NB4 (cell line): ENCODE data around the gene CA10.

ENCODE experiments used
- MYC ChIP-seq: IDR thresholded peaks from 2 replicates; pipeline ENCODE4 v1.6.1; 2011; ENCODE audit warnings: low read depth, low read length
- POLR2A ChIP-seq: IDR thresholded peaks from 2 replicates; pipeline ENCODE4 v1.6.1; 2011; ENCODE audit warnings: mild to moderate bottlenecking; ENCODE audit not compliant: insufficient read length; ENCODE audit errors: extremely low read depth
- TF ChIP-seq, protein P1 (sequence below): IDR thresholded peaks from one replicate; pipeline ENCODE4 v1.5.1; 2012; ENCODE audit warnings: low read depth, low read length
- TF ChIP-seq, protein P2 (sequence below): IDR thresholded peaks from 2 replicates; pipeline ENCODE4 v1.6.1; 2011; ENCODE audit warnings: low read depth, low read length

DNA sequence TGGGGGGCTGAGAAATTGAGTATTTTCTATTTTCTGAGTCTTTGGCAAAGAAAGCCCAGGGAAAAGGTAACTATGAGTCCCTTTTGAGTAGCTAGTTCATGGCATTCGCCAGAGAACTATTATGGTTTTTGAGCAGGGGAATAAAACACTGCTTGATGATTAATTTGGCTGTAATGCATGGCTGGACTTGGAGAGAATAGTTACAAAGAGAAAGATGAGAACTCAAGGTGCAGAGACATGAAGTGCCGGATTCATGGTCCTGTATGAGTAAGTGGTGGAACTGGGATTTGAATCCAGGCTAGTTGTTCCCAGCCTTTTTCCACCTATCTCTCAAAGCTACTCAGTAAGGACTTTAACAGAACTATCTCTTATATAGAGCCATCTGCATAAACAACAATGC lies 266.6 kb downstream of the CA10 start:
- no peak for TF ChIP-seq POLR2A
- TF ChIP-seq, protein P1, sequence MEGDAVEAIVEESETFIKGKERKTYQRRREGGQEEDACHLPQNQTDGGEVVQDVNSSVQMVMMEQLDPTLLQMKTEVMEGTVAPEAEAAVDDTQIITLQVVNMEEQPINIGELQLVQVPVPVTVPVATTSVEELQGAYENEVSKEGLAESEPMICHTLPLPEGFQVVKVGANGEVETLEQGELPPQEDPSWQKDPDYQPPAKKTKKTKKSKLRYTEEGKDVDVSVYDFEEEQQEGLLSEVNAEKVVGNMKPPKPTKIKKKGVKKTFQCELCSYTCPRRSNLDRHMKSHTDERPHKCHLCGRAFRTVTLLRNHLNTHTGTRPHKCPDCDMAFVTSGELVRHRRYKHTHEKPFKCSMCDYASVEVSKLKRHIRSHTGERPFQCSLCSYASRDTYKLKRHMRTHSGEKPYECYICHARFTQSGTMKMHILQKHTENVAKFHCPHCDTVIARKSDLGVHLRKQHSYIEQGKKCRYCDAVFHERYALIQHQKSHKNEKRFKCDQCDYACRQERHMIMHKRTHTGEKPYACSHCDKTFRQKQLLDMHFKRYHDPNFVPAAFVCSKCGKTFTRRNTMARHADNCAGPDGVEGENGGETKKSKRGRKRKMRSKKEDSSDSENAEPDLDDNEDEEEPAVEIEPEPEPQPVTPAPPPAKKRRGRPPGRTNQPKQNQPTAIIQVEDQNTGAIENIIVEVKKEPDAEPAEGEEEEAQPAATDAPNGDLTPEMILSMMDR: no peak
- TF ChIP-seq, protein P2, sequence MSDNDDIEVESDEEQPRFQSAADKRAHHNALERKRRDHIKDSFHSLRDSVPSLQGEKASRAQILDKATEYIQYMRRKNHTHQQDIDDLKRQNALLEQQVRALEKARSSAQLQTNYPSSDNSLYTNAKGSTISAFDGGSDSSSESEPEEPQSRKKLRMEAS: no peak
- TF ChIP-seq MYC: no peak
